ENCODE data around the gene FBXW7.

Gene FBXW7

GRCh38 chr4:152364883-152365282 is 171.0 kb downstream of the FBXW7 start:
- no peak for DNase-seq (ENCODE audit: low read depth, low spot score)
- POLR2A ChIA-PET, result no interaction called here
- CTCF ChIA-PET, result interaction anchor here (1.6 to 2.8 kb wide), 2 partner anchors 10 to 21 kb away, joined by 6 read pairs; no protein-coding TSS in a partner anchor
- no peak for TF ChIP-seq CTCF (IDR thresholded peaks at IDR 0.05; ENCODE audit: insufficient read depth, low read length, missing control alignments)
- no peak overlapping the region for H3K4me3 ChIP-seq (ENCODE audit: low read depth, low read length)

GRCh38 chr4:152364383-152364782 is 171.5 kb downstream of the FBXW7 start:
- TF ChIP-seq CTCF (IDR thresholded peaks at IDR 0.05; ENCODE audit: insufficient read depth, low read length, missing control alignments), result no peak
- ChIA-PET CTCF (interaction anchor here (1.6 to 2.8 kb wide), 2 partner anchors 11 to 22 kb away, joined by 6 read pairs; no protein-coding TSS in a partner anchor), POLR2A (no interaction called here)
- no peak for DNase-seq (ENCODE audit: low read depth, low spot score)
- H3K4me3 ChIP-seq (ENCODE audit: low read depth, low read length), result no peak overlapping the region

- no peak overlapping the region for H3K4me3 ChIP-seq (ENCODE audit: low read depth, low read length)
- DNase-seq (ENCODE audit: low read depth, low spot score), result no peak
- TF ChIP-seq CTCF (IDR thresholded peaks at IDR 0.05; ENCODE audit: insufficient read depth, low read length, missing control alignments), result no peak
- ChIA-PET POLR2A (no interaction called here), CTCF (interaction anchor here (2.8 kb wide), 1 partner anchor 11 kb away, joined by 6 read pairs; no protein-coding TSS in a partner anchor)
Measured at GRCh38 chr4:152363904-152364303, 172.0 kb downstream of the FBXW7 start.

- no peak for TF ChIP-seq CTCF (IDR thresholded peaks at IDR 0.05; ENCODE audit: insufficient read depth, low read length, missing control alignments)
- no peak overlapping the region for H3K4me3 ChIP-seq (ENCODE audit: low read depth, low read length)
- POLR2A ChIA-PET, result no interaction called here
- peak; percentile 24 for DNase-seq (ENCODE audit: low read depth, low spot score)
- CTCF ChIA-PET, result no interaction called here
Measured at GRCh38 chr4:152363086-152363485, 172.8 kb downstream of the FBXW7 start.

- no peak for DNase-seq (ENCODE audit: low read depth, low spot score)
- TF ChIP-seq CTCF (IDR thresholded peaks at IDR 0.05; ENCODE audit: insufficient read depth, low read length, missing control alignments), result no peak
- ChIA-PET CTCF (interaction anchor here (1.0 kb wide), 1 partner anchor 12 kb away, joined by 3 read pairs; no protein-coding TSS in a partner anchor), POLR2A (no interaction called here)
- H3K4me3 ChIP-seq (ENCODE audit: low read depth, low read length), result no peak overlapping the region
Measured at GRCh38 chr4:152360045-152360410, 175.9 kb downstream of the FBXW7 start.

- H3K4me3 ChIP-seq (ENCODE audit: low read depth, low read length), result no peak overlapping the region
- no peak for TF ChIP-seq CTCF (IDR thresholded peaks at IDR 0.05; ENCODE audit: insufficient read depth, low read length, missing control alignments)
- ChIA-PET POLR2A (interaction anchor here (0.6 kb wide), 1 partner anchor 109 kb away, joined by 3 read pairs; no protein-coding TSS in a partner anchor), CTCF (interaction anchor here (1.1 to 1.2 kb wide), 3 partner anchors 9 to 1242 kb away, joined by 3 read pairs; no protein-coding TSS in a partner anchor)
- DNase-seq (ENCODE audit: low read depth, low spot score), result no peak
Measured at GRCh38 chr4:152359208-152360044, 176.5 kb downstream of the FBXW7 start.

Data from AG04449 (cell line).